Bone marrow (tissue), 2 donors: ENCODE measurements around the gene IL9.
A peak's percentile ranks its signal among the peaks of the same experiment; 100 is the strongest.

ENCODE experiments used
- DNase-seq, 2 donors: peaks; one replicate each; lab custom pipeline; 2025; lab: John Stamatoyannopoulos, UW

IL9 gene

GRCh38 chr5:135891268-135891667 is 4.4 kb downstream of the IL9 start:
- DNase-seq: no peak

- DNase-seq: no peak
Measured at GRCh38 chr5:135890867-135891266, 4.8 kb downstream of the IL9 start.

GRCh38 chr5:135890296-135890695 is 5.3 kb downstream of the IL9 start:
- DNase-seq: no peak

- no peak for DNase-seq
Measured at GRCh38 chr5:135887881-135888614, 7.6 kb downstream of the IL9 start.

GRCh38 chr5:135887447-135887864 is 8.2 kb downstream of the IL9 start:
- DNase-seq: peak in 1 of 2 donors; percentile 16

- DNase-seq: no peak
Measured at GRCh38 chr5:135886136-135886535, 9.5 kb downstream of the IL9 start.

- no peak for DNase-seq
Measured at GRCh38 chr5:135885031-135885430, 10.6 kb downstream of the IL9 start.

GRCh38 chr5:135883441-135883840 is 12.2 kb downstream of the IL9 start:
- no peak for DNase-seq

- DNase-seq: no peak
Measured at GRCh38 chr5:135883026-135883425, 12.6 kb downstream of the IL9 start.

GRCh38 chr5:135881819-135882218 is 13.8 kb downstream of the IL9 start:
- no peak for DNase-seq

- no peak for DNase-seq
Measured at GRCh38 chr5:135881244-135881643, 14.4 kb downstream of the IL9 start.

GRCh38 chr5:135880801-135881200 is 14.8 kb downstream of the IL9 start:
- no peak for DNase-seq

- no peak for DNase-seq
Measured at GRCh38 chr5:135880278-135880677, 15.4 kb downstream of the IL9 start.

- DNase-seq: no peak
Measured at GRCh38 chr5:135879591-135879990, 16.1 kb downstream of the IL9 start.

- no peak for DNase-seq
Measured at GRCh38 chr5:135878156-135878620, 17.5 kb downstream of the IL9 start.

GRCh38 chr5:135877570-135878155 is 18.0 kb downstream of the IL9 start:
- DNase-seq: no peak

- DNase-seq: no peak
Measured at GRCh38 chr5:135876146-135876545, 19.5 kb downstream of the IL9 start.

- DNase-seq: no peak
Measured at GRCh38 chr5:135875567-135875966, 20.1 kb downstream of the IL9 start.

- DNase-seq: no peak
Measured at GRCh38 chr5:135874461-135874860, 21.2 kb downstream of the IL9 start.

GRCh38 chr5:135873831-135874230 is 21.8 kb downstream of the IL9 start:
- DNase-seq: no peak

- DNase-seq: no peak
Measured at GRCh38 chr5:135871268-135871915, 24.2 kb downstream of the IL9 start.

GRCh38 chr5:135869935-135870334 is 25.7 kb downstream of the IL9 start:
- no peak for DNase-seq

GRCh38 chr5:135869276-135869675 is 26.4 kb downstream of the IL9 start:
- DNase-seq: no peak
